Suprapubic skin (tissue), 4 donors: ENCODE measurements around the gene SLC25A47. TPM values are rescaled to one million over a fixed set of nuclear protein-coding genes. Genes with fewer than 3 reads are reported as not detected.

ENCODE experiments used
- DNase-seq, 2 donors: peaks; one replicate each; pipeline ENCODE4 v3.0.0-alpha.2; 2019; ENCODE audit warnings: low spot score in 2 of 2
- H3K27ac ChIP-seq: fragments of 200-600 bp; sonication (generic); one replicate; pipeline ENCODE4 v1.5.1; 2019
- H3K27me3 ChIP-seq: fragments of 200-600 bp; sonication (generic); one replicate; pipeline ENCODE4 v1.5.1; 2019
- H3K36me3 ChIP-seq: fragments of 200-600 bp; sonication (generic); one replicate; pipeline ENCODE4 v1.5.1; 2019
- H3K4me1 ChIP-seq: fragments of 200-600 bp; sonication (generic); one replicate; pipeline ENCODE4 v1.5.1; 2019
- H3K4me3 ChIP-seq: fragments of 200-600 bp; sonication (generic); one replicate; pipeline ENCODE4 v1.5.1; 2019; ENCODE audit warnings: mild to moderate bottlenecking
- H3K9me3 ChIP-seq: fragments of 200-600 bp; sonication (generic); one replicate; pipeline ENCODE4 v1.5.1; 2019
- EP300 ChIP-seq: sonication (generic); formaldehyde crosslinking; IDR thresholded peaks from one replicate; pipeline ENCODE4 v1.6.1; 2017; ENCODE audit warnings: antibody characterized with exemption
- POLR2A ChIP-seq, 2 donors: fragments of 450-650 bp; IDR thresholded peaks; one replicate each; pipeline ENCODE4 v1.6.1; 2017; ENCODE audit warnings: antibody characterized with exemption in 2 of 2, mild to moderate bottlenecking in 2 of 2, moderate library complexity in 2 of 2
- POLR2AphosphoS5 ChIP-seq, 3 donors: sonication (generic); formaldehyde crosslinking; IDR thresholded peaks; one replicate each; pipeline ENCODE4 v1.6.1; 2017; ENCODE audit warnings: antibody characterized with exemption in 3 of 3
- WGBS: methylation state at CpG from one replicate; pipeline ENCODE4 v1.1.5; 2018; 5-methylcytosine and 5-hydroxymethylcytosine counted together
- total RNA-seq, 4 donors: library from RNA; depleted of rRNA; stranded (reverse); fragments of >200 nt; gene quantifications; one replicate each; pipeline ENCODE4 v1.1.0, GENCODE V29; 2016
- TF ChIP-seq, protein P1 (sequence below), 2 donors: fragments of 200-600 bp in 1 of 2; fragments of 450-650 bp in 1 of 2; sonication (generic) in 1 of 2; IDR thresholded peaks; one replicate each; pipeline ENCODE4 v1.5.1; 2016 to 2019; ENCODE audit warnings: antibody characterized with exemption in 2 of 2, mild to moderate bottlenecking in 1 of 2, moderate library complexity in 1 of 2

The SLC25A47 gene
- total RNA-seq, 4 donors from 2014 or later: 0.30 to 1.4 TPM; not detected in 2

DNA sequence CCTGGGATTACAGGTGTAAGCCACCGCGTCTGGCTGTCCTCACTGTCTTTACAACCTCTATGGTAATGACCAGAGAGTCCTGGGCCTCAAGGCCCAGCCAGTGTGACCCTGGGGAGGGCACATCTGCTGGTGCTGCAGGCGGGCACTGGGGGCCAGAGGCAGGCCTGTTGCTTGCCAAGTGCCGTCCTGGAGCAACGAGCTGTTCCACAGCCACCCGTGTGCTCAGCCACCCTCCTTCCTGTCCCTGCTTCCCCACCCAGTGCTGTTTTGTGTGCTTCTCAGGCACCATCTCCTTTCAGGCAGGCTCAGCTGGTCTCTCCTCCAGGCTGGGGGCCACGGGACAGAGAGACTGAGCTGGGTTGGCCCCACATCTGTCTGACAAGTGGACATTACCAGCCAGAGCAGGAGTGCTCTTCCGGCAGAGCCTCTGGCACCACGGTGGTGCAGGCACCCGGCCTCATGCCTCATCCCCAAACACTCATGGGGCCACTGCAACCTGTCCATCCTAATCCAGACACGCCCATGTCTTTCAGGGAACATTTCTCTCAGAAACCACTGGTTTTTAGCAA, 9.0 kb downstream of the SLC25A47 start:
- peaks cover 20% of the 10 kb centered on the region for H3K36me3 ChIP-seq
- no peaks in the 10 kb centered on the region for H3K4me1 ChIP-seq
- no peaks in the 10 kb centered on the region for H3K27me3 ChIP-seq
- WGBS: 75% methylated on average over 6 of the region's 11 CpGs
- no peak for DNase-seq
- TF ChIP-seq POLR2A (IDR thresholded peaks at IDR 0.05) (no peak), EP300 (no peak), POLR2AphosphoS5 (IDR thresholded peaks at IDR 0.05) (no peak)
- TF ChIP-seq, protein P1, sequence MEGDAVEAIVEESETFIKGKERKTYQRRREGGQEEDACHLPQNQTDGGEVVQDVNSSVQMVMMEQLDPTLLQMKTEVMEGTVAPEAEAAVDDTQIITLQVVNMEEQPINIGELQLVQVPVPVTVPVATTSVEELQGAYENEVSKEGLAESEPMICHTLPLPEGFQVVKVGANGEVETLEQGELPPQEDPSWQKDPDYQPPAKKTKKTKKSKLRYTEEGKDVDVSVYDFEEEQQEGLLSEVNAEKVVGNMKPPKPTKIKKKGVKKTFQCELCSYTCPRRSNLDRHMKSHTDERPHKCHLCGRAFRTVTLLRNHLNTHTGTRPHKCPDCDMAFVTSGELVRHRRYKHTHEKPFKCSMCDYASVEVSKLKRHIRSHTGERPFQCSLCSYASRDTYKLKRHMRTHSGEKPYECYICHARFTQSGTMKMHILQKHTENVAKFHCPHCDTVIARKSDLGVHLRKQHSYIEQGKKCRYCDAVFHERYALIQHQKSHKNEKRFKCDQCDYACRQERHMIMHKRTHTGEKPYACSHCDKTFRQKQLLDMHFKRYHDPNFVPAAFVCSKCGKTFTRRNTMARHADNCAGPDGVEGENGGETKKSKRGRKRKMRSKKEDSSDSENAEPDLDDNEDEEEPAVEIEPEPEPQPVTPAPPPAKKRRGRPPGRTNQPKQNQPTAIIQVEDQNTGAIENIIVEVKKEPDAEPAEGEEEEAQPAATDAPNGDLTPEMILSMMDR (IDR thresholded peaks at IDR 0.05): no peak
- no peak overlapping the region for H3K4me3 ChIP-seq
- H3K27ac ChIP-seq: no peak overlapping the region
- no peaks in the 10 kb centered on the region for H3K9me3 ChIP-seq

DNA sequence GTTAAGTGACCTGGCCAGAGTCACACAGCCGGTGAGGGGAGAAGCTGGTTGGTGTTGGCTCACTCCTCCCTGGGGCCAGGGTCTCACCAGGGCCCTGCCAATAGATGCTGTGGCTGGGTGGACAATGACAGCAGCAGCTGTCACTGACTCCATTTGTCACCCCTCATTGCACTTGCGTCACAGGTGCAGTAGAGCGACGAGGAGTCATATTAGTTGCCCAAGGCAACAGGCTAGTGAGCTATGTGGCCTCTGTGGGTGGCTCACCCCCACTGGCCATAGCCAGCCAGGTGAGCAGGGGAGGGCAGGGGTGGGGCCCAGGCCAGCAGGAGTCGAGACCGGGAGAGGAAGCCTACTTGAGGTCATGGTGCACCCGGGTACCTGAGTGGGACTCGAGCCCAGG, 9.7 kb downstream of the SLC25A47 start:
- H3K27me3 ChIP-seq: no peaks in the 10 kb centered on the region
- H3K9me3 ChIP-seq: no peaks in the 10 kb centered on the region
- peaks cover 22% of the 10 kb centered on the region for H3K36me3 ChIP-seq
- H3K27ac ChIP-seq: no peak overlapping the region
- no peak overlapping the region for H3K4me3 ChIP-seq
- DNase-seq: no peak
- no peak for TF ChIP-seq POLR2A (IDR thresholded peaks at IDR 0.05)
- TF ChIP-seq EP300: no peak
- no peak for TF ChIP-seq POLR2AphosphoS5 (IDR thresholded peaks at IDR 0.05)
- TF ChIP-seq, protein P1 (IDR thresholded peaks at IDR 0.05): no peak
- no peaks in the 10 kb centered on the region for H3K4me1 ChIP-seq
- WGBS: 86% methylated on average over 5 of the region's 8 CpGs

DNA sequence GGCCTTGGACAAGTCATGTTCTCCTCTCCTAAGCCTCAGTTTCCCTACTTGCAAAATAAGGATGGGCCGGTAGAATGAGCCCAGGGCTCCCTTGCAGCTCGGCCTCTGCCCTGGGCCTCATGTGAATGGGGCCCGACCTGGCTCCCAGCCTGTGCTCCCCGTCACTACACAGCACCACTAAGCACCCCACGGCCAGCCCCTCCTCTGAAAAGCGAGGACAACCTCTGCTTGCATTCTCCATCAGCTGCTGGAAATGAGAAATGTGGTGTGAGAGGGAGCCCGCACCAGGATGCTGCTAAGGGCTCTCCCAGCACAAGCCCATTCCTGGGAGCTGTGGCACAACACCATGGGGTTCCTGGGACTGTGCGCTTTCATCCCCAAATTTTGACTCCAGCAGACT, 10.2 kb downstream of the SLC25A47 start:
- WGBS: no CpG with 5 or more reads among the region's 8 CpGs
- Histone ChIP-seq H3K27me3 (no peaks in the 10 kb centered on the region), H3K4me3 (no peak overlapping the region), H3K4me1 (no peaks in the 10 kb centered on the region), H3K27ac (no peak overlapping the region), H3K36me3 (peaks cover 24% of the 10 kb centered on the region), H3K9me3 (no peaks in the 10 kb centered on the region)
- no peak for DNase-seq
- no peak for TF ChIP-seq EP300
- TF ChIP-seq, protein P1 (IDR thresholded peaks at IDR 0.05): no peak
- no peak for TF ChIP-seq POLR2AphosphoS5 (IDR thresholded peaks at IDR 0.05)
- TF ChIP-seq POLR2A (IDR thresholded peaks at IDR 0.05): no peak

DNA sequence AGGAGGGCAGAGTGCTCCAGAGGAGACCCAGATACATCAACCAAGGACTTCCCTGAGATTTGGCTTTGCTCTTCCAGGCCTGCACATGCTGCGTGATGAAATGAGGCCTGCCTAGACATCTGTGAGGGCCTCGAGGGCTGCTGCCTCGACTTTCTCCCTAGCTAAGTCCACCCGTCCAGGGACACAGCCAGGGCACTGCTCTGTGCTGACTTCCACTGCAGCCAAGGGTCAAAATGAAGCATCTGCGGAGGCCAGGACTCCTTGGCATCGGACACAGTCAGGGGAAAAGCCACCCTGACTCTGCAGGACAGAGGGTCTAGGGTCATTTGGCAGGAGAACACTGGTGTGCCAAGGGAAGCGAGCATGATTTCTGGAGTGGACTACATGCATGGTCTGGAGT, 10.7 kb downstream of the SLC25A47 start:
- H3K27ac ChIP-seq: no peak overlapping the region
- WGBS: 91% methylated on average over 2 of the region's 7 CpGs
- no peaks in the 10 kb centered on the region for H3K9me3 ChIP-seq
- no peaks in the 10 kb centered on the region for H3K4me1 ChIP-seq
- peak in 1 of 2 donors; percentile 33 for DNase-seq
- H3K36me3 ChIP-seq: peaks cover 28% of the 10 kb centered on the region
- H3K4me3 ChIP-seq: no peak overlapping the region
- H3K27me3 ChIP-seq: no peaks in the 10 kb centered on the region
- TF ChIP-seq POLR2AphosphoS5 (IDR thresholded peaks at IDR 0.05) (no peak), POLR2A (IDR thresholded peaks at IDR 0.05) (no peak), EP300 (no peak)
- TF ChIP-seq, protein P1 (IDR thresholded peaks at IDR 0.05): no peak

DNA sequence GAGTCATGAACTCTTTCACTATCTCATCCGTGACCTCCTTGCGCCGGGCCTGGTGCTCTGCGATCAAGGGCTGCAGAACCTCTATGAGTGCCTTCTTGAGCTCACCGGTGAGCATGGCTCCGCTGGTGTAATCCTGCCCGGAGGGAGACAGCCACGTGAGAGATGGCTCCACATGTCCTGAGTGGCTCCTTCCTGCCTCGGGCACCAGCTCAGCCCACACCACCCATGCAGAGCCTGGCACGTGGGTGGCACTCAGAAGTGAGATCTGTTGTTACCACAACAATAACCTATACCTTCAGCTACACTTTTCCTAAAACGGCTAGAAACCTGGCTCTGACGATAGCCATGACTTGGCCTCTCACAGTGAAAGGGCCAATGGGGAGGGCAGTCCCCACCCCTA, 11.8 kb downstream of the SLC25A47 start:
- 77% methylated on average over 12 of the region's 12 CpGs for WGBS

More for the DNA sequence above, 11.8 kb downstream of the SLC25A47 start:
- H3K4me3 ChIP-seq: no peak overlapping the region
- TF ChIP-seq POLR2AphosphoS5 (IDR thresholded peaks at IDR 0.05) (no peak), EP300 (no peak), POLR2A (IDR thresholded peaks at IDR 0.05) (no peak)
- TF ChIP-seq, protein P1 (IDR thresholded peaks at IDR 0.05): no peak
- peaks cover 2% of the 10 kb centered on the region for H3K4me1 ChIP-seq
- H3K27ac ChIP-seq: no peak overlapping the region
- peak; percentile 48 to 50 for DNase-seq
- no peaks in the 10 kb centered on the region for H3K9me3 ChIP-seq
- H3K27me3 ChIP-seq: no peaks in the 10 kb centered on the region
- H3K36me3 ChIP-seq: peaks cover 32% of the 10 kb centered on the region
